GM18517 (cell line): ENCODE results near the gene KHDC1.
"Not testable (repeated sequence)": the region's sequence is repeated elsewhere in the genome, so short reads cannot be mapped to it uniquely, and the experiment has no call there.

ENCODE experiments used
- ATAC-seq: cut with Tn5 transposase; IDR thresholded peaks from one replicate; pipeline ENCODE4 v1.9.1; 2021; ENCODE audit warnings: mild to moderate bottlenecking, moderate library complexity; ENCODE audit not compliant: unreplicated experiment

KHDC1 gene, protein sequence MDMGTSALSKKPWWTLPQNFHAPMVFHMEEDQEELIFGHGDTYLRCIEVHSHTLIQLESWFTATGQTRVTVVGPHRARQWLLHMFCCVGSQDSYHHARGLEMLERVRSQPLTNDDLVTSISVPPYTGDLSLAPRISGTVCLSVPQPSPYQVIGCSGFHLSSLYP

DNA sequence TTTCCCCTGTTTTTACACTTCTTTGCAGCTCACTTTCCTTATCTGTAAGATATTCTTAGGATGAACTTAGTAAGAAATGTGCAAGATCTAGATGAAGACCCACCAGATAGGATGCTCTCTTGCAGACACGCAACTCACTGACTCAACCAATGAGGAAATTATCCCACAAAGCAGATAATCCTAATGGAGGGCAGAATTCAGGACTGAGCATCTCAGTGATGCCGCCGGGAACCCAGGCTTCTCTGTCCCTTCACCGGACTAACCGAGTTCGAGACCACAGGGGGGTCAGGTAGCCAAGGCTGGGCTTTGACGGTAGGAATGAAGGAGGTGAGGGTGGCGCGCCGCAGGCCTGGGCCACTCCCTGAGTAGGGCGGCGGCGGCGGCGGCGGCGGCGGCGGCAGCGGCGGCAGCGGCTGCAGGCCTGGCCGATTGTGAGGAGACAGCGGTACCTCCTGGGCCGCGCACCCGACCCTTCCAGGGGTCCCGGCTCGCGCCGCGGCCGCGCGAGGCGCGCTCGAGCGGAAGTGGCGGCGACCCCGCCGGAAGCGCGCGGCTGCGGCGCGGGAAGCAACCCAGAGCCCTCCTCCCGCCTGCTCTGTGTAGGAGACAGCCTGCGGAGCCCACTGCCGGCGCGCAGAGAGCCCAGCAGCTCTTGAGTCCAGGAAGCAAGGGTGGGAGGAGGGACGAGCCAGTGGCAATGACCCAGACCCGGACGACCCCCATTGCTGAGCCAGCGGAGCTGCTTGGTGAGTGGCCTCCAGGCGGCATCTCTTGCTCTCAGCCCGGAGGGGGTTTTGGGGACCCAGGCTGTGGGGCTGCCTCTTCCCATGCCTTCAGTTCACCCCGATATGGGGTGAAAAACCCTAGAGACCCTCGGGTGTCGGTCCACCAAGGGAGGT, at the start of gene KHDC1:
Gene KHDC1 (minus strand): TSS at position 526 of the 899 bp plus-strand sequence. CDS start 20,679 bp downstream, outside the sequence.
- peak; percentile 83 for ATAC-seq

DNA sequence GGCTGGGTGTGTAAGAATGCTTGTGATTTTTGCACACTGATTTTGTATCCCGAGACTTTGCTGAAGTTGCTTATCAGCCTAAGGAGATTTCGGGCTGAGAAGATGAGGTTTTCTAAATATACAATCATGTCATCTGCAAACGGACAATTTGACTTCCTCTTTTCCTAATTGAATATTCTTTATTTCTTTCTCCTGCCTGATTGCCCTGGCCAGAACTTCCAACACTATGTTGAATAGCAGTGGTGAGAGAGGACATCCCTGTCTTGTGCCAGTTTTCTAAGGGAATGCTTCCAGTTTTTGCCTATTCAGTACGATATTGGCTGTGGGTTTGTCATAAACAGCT, 47.5 kb upstream of the KHDC1 start:
- ATAC-seq, result not testable (repeated sequence)

DNA sequence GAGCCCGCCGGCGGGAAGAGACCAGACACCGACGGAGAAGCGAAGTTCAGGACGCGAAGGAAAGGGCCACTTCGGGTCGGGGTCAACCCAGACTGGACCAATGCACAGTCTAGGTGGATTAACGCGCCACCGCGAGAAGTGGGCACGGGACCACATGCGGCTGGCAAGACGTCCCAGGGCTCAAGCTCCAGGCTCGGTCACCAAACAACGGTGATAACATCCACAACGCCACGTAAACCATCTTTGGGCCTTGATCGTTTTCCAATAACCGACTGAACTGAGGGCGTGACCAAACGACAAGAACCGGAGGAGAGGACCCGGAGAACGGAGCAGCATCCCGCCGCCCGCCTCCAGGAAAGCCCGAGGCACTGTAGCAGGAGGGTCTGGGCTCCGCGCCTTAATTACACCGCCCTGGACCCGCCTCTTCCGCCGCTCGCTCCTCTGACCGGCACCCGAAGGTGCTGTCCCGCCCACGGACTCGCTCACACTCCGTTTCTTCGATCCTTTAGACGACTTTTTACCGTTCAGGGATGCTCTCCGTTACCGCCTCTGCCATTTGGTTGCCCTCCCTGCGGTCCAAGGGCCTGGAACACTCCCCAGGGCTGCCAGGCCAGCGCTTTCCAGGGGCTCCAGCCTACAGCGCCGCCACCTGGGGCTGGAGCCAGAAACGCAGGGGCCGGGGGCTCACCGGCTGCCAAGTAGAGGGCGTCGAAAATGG, 46.9 kb upstream of the KHDC1 start:
- peak; percentile 96 for ATAC-seq

DNA sequence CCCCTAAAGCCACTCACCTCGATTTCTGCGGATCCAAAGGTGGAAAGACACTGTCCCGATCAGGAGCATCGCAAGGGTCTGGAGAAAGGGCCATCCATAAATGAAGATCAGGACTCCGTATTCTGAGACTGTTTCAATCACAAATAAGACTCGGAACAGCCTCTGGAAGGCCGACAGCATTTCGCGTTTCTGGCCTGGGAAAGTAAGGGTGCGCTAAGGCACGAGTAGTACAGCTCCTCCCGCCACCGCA, 46.5 kb upstream of the KHDC1 start:
- ATAC-seq, result no peak

DNA sequence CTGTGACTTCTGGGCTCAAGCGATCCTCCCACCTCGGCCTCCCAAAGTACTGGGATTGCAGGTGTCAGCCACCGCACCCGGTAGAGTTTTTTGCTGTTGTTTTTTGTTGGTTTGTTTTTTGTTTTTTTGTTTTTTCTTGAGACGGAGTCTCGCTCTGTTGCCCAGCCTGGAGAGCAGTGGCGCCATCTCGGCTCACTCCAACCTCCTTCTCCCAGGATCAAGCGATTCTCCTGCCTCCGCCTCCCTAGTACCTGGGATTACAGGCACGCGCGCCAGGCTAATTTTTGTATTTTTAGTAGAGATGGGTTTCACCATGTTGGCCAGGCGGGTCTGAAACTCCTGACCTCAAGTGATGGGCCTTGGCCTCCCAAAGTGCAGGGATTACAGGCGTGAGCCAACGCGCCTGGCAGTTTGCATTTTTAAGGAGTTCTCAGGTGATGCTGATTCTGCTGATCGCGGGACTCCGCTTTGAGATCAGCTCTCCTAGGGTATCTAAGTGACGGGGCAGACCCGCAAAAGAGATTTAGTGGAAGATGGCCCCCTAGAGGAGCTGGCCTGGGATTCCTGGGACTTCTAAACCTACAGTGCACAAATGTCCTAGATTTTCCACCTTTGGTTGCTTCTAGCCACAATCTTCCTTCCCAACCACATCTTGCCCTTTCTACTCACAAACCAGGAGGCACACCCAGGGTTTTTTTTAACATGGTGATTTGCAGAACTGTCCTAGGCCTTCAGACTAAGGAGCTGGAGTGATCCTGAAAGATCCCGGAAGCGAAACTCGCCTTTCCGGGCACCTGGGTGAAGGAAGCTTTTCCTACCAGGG, 45.9 kb upstream of the KHDC1 start:
- no peak for ATAC-seq

DNA sequence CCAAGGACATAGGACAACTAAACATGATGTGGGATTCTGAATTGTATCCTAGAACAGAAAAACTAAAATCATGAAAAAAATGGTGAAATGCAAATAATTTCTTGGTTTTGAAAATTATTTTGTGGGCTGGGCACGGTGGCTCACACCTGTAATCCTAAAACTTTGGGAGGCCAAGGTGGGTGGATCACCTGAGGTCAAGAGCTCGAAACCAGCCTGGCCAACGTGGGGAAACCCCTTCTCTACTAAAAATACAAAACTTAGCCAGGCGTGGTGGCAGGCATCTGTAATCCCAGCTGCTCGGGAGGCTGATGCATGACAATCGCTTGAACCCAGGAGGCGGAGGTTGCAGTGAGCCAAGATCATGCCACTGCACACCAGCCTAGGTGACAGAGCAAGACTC, 40.8 kb upstream of the KHDC1 start:
- not testable (repeated sequence) for ATAC-seq

DNA sequence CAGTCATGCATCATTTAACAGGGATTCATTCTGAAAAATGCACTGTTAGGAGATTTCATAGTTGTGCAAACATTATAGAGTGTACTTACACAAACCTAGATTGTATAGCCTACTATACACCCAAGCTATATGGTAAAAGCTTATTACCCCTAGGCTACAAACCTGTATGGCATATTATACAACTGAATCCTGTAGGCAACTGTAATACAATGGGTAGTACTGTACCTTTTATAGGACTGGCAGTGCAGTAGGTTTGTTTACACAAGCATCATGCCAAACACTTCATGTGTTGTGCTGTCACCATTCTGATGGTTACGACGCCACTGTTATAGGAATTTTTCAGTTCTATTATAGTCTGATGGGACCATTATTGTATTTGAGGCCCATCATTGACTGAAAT, 39.3 kb upstream of the KHDC1 start:
- no peak for ATAC-seq

DNA sequence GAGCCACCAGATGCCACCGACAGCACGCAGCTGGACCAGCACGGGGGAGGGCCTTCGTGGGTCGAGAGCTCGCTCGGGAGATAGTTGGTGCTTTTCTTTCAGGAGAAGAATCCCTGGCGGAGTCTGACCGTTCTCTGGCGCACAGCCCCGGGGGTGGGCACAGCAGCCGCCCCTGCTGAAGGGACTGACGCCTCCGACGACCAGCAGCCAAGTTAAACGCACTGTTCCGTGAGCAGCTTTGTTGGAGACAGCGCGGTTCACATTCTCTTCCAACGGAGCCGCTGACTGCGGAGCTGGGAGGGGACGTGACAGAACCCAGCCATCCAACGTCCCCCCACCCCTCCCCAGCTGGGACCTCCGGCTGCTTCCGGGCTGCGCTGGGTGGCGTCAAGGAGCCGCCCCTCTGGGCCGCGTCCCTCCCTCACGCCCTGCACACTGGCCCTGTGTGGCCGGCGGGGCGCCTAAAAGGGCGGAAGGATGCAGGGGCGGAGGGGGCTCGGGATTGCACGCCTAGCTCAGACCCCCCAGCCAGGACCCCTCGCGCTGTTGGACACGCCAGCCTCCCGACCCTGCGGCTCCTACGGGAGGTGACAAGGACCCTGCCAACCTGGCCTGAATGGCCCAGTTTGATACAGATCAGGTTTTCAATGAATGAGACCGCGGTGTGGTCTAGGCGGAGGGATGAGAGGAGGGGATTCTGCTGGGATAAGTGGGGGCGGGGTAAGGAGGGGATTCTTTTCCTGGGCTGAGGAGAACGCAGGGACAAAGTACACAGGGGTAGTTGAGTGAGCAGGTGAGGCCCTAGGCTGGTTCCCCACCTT, 36.4 kb upstream of the KHDC1 start:
- no peak for ATAC-seq

DNA sequence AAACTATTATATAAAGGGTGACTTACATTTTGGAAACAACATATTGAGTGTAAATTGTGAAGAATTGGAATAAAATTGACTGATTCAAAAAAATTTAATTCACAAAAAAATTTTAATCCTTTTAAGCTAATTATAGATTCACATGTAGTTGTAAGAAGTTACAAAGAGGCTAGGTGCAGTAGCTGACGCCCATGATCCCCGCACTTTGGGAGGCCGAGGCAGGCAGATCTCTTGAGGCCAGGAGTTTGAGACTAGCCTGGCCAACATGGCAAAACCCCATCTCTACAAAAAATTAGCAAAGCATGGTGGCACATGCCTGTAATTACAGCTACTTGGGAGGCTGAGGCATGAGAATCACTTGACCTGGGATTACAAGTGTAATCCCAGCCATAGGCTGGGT, 30.3 kb upstream of the KHDC1 start:
- ATAC-seq, result no peak

DNA sequence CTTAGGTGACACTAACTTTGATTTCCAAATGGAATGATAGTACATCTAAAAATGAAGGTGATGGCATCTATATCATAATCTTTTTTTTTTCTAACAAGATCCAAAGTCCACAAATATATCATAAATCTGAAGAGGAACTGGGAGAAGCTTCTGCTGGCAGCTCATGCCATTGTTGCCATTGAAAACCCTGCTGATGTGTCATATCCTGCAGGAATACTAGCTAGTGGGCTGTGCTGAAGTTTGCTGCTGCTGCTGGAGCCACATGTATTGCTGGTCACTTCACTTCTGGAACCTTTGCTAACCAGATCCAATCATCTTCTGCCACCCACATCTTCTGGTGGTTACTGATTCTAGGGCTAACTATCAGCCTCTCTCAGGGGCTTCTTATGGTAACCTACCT, 27.4 kb upstream of the KHDC1 start:
- ATAC-seq, result no peak

DNA sequence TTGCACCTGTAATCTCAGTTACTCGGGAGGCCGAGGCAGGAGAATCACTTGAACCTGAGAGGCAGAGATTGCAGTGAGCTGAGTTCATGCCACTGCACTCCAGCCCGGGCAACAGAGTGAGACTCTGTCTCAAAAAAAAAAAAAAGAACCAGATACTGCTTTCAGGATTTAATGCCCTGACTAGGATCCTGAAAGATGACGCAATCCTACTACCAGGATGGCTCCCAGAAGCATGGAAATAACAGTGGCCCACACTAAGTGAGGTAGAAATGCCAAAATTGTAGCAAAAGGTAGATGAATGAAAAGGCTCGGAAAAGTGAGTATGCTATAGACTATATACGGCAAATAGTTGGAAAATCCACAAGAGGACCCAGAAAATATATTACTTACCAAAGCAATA, 23.8 kb upstream of the KHDC1 start:
- ATAC-seq, result no peak

DNA sequence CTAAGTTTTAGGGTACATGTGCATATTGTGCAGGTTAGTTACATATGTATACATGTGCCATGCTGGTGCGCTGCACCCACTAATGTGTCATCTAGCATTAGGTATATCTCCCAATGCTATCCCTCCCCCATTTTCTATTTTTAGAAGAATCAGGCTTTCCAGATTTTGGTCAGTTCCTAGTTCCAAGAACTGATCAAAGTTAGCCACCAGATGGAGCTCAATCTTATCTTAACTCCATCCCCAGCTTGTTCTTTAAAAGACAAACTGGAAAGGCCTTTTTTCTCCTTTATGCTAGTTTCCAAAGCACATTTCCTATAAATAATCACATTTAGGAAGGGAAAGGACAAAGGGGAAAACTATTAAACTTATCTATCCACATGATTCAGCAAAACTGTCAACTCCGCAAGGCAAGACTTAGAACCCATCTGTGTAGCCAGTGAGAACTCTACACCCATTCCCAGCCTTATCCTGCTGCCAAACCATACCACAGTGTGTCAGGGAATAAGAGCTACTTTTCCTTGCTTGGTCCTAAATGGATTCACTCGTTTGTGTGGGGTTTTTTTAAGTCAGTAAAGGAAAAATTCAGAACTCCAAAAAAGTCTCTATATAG, 22.8 kb upstream of the KHDC1 start:
- ATAC-seq, result no peak

DNA sequence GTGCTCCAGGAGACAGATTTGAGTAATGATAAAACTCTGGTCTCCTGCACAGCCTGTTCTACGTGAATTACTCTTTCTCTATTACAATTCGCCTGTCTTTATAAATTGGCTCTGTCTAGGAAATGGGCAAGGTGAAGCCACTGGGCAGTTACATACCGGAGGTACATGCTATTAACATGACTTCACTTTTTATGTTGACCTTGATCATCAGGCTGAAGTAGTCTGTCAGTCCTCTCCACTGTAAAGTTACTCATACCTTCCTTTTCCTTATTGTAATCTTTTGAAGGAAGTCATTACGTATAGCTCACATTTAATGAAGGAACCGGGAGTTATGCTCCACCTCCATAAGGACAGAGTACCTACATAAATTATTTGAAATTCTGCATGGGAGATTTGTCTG, 19.9 kb upstream of the KHDC1 start:
- ATAC-seq, result no peak

DNA sequence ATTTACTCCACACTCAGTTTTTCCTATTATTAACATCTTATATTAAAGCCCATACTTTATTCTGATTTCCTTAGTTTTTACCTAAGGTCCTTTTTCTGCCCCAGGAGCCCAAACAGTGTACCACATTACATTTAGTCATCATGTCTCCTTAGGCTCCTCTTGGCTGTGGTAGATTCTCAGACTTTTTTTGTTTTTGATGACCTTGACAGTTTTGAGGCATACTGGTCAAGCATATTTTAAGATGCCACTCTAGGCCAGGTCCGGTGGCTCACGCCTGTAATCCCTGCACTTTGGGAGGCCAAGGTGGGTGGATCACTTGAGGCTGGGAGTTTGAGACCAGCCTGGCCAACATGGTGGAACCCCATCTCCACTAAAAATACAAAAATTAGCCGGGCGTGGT, 18.7 kb upstream of the KHDC1 start:
- ATAC-seq, result not testable (repeated sequence)

DNA sequence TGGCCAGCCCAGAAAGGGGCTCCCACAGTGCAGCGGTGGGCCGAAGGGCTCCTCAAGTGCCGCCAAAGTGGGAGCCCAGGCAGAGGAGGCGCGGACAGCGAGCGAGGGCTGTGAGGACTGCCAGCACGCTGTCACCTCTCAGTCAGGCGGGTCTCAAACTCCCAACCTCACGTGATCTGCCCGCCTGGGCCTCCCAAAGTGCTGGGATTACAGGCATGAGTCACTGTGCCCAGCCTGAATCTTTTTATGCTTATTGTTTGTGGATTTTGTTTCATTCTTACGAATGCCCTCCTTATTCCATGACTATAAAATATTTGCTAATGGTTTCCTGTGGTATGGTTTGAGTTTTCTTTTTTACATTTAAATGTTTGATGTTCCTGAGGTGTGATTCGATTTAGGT, 6.3 kb upstream of the KHDC1 start:
- ATAC-seq, result not testable (repeated sequence)

DNA sequence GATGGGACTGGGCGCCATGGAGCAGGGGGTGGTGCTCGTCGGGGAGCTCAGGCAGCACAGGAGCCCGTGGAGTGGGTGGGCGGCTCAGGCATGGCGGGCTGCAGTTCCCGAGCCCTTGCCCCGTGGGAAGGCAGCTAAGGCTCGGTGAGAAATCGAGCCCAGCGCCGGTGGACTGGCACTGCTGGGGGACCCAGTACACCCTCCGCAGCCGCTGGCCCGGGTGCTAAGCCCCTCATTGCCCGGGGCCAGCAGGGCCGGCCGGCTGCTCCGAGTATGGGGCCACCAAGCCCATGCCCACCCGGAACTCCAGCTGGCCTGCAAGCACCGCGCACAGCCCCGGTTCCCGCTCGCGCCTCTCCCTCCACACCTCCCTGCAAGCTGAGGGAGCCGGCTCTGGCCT, 5.9 kb upstream of the KHDC1 start:
- not testable (repeated sequence) for ATAC-seq

DNA sequence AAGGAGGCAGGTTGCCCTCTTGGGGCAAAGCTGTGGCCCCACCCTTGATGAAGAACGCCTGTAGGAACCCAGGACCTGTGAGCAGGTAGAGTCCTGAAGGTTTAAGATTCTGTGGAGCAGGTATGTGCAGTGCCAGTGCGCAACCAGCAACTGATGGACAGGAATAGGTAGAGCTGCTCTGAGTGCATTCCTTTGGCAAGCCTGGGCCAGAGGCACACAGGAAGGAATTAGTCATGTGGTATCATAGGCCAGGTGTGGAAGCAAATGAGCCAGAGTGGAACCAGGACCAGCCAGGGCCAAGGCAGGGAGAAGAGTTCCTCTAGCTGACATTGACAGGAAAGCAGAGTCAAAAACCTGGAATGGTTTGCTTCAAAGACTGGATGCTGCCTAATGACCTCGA, 1.4 kb upstream of the KHDC1 start:
- no peak for ATAC-seq

DNA sequence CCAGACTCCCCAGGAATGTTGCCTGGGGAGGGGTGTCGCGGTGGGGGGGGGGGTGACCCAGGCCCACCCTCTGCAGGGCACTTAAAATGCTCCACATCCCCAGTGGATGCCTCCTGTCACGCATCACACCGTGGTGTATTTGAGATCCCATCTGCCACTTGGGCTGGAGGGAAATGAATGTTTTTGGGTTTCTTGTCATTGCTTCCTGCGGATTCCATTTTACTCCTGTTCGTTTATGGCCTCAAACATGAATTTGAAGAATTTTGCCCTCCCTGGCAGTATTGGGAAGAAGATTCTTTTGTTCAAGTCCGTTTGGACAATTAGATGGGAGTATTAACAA, 544 bp upstream of the KHDC1 start:
- ATAC-seq, result peak; percentile 3

DNA sequence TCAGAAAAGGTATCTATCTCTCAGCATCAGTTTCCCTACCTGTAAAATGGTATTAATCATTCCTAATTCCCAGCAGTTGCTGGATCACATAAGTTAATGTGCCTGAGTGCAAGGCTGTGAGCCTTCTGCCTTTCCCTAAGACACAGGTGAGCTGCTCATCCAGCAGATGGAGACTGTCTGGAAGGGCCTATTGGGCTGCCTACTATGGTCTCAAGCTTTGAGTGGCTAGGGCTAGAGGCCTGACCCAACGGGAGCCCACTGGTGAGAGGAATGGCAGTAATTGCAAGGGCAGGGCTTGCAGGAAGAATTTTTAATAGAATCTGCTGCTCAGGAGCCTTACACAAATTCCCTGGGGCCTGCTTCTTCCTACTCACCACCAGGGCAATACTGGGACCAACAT, 4.3 kb downstream of the KHDC1 start:
- no peak for ATAC-seq

DNA sequence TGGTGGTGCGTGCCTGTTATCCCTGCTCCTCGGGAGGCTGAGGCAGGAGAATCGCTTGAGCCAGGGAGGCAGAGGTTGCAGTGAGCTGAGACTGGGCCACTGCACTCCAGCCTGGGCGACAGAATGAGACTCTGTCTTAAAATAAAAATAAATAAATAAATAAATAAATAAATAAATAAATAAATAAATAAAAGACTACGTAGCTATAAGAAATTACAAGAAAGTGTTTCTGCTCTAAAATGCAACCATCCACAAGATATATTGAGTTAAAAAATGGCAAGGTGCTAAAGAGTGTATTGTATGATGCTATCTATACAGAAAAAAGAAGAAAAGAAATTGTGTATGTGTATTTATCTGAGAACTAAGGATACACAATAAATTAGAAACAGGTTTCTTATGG, 8.7 kb downstream of the KHDC1 start:
- ATAC-seq, result not testable (repeated sequence)
